DMS 273 treated with DMSO at 0.1 percent for 48 hours (cell line): ENCODE results near the gene HSP90AB1.

ENCODE experiments used
- DNase-seq: peaks from one replicate; lab custom pipeline; 2025; lab: John Stamatoyannopoulos, UW

Gene HSP90AB1

GRCh38 chr6:44235891-44236516 is 10.9 kb upstream of the HSP90AB1 start:
- no peak for DNase-seq

DNA sequence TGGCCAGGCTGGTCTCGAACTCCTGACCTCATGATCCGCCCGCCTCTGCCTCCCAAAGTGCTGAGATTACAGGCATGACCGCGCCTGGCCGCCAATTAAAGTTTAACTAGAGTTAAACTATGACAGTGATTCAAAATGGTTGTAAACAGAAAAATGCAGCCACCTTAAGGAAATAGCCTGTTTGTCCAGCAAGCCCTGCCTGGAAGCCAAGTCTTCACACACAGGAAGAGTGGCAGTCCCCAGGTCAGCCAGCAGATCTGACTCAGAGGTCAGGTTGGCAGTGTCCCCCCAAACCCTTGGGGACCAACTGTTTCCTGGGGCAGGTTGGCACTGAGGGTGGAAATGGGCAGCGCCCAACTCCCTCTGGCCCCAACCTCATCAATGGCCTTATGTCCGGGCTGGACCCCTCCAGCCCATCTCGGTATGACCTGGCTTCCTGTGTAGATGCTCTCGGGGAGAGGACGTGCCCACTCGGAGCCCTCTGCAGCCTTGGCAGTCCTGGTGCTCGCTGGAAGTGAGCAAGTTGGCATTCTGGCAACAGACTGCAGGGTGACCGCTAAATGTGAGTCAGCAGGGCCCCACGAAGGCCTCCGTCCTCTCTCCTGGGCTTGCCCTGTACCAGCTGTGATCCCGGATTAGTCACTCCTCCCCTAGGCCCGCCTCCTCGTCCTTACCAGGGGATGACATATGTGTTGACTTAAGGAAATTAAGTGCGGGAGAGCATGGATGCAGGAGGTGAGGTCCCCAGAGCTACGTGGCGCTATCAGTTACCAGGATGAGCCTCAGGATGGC is 9.7 kb upstream of the HSP90AB1 start:
- peak; percentile 93 for DNase-seq

- no peak for DNase-seq
Observed at GRCh38 chr6:44237813-44238433, 9.0 kb upstream of the HSP90AB1 start.

GRCh38 chr6:44238687-44239350 is 8.1 kb upstream of the HSP90AB1 start:
- DNase-seq = no peak

GRCh38 chr6:44243345-44243744 is 3.6 kb upstream of the HSP90AB1 start:
- no peak for DNase-seq

DNA sequence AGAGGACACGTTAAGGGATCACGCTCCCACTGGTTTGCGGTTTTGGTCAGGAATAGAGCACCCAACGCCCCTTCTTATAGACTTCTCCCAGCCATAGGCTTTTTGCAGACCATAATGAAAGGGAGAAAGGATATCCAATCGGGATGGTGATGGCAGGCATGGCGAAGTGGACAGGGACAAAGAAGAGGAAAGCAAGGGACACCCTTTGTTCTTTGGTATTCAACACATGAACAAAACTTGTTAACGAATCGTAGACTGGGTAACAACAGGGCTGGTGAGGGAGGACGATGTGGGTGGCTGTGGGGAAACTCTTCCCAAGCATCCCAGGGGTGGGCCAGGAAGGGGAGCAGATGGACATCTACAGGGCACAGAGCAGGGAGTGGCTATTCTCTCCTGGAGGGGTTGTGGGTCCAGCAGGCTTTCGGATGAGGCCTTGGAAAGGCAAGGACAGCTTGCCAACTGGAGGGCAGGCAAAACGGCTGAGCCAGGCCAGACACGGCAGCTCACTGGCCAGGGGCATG is 1.4 kb upstream of the HSP90AB1 start:
- DNase-seq = no peak

- DNase-seq = no peak
Observed at GRCh38 chr6:44245912-44246662, 814 bp upstream of the HSP90AB1 start.

DNA sequence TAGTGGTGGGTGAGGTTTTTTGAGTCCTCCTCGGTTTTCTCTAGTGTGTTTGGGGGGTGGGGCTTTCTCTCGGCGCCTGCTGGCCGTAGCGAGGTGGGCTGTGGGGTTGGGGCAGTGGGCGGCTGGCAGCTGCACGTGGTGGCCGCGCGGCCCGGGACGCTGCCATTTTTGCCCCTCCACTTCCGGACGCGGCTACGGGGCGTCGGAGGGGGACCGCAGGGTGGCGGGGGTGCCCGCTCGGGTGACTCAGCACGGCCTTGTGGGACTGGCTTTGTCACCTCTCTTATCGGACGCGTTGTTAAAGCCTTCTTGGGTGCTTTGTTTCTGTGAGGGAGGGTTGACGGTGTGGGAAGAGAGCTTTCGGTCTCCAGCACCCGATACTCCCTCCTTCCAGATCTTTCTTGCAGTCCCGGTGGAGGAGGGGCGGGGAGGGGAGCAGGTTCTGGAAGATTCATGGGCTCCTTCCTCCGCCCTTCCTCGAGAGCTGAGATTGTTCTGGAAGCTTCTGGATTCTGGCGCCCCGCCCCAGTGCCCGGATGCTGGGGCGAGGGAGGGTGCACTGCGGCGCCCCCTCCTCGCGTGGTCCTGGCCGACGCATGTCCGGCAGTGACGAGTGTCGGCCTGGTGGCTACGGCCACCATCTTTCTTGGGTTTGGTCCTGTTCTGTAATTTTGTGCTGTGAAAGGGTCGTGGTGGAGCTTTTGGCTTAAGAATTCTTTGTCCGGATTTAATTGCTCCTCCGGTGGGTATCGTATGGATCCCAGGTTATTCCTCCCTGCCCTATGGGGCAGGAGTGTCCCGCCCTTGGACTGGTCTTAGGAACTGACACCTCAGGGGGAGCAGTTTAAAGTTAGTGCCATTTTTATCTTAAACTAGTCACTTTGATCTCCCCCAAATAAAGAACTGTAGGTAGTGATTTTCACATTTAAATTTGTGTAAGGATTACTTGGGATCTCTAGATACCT is 719 bp downstream of the HSP90AB1 start:
- DNase-seq = no peak

DNA sequence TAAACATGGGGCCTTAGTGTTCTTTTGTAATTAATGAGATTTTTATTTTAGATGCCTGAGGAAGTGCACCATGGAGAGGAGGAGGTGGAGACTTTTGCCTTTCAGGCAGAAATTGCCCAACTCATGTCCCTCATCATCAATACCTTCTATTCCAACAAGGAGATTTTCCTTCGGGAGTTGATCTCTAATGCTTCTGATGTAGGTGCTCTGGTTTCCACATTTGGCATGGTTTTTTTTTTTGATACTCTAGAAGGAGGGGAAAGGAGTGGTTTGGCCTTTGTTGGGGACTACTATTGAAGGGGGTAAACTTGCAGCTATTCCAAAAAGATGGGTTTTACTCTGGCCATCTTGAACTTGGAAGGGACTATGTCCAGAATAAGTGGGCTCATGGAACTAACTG is 1.7 kb downstream of the HSP90AB1 start:
- DNase-seq = no peak

GRCh38 chr6:44249082-44249748 is 2.3 kb downstream of the HSP90AB1 start:
- no peak for DNase-seq

DNA sequence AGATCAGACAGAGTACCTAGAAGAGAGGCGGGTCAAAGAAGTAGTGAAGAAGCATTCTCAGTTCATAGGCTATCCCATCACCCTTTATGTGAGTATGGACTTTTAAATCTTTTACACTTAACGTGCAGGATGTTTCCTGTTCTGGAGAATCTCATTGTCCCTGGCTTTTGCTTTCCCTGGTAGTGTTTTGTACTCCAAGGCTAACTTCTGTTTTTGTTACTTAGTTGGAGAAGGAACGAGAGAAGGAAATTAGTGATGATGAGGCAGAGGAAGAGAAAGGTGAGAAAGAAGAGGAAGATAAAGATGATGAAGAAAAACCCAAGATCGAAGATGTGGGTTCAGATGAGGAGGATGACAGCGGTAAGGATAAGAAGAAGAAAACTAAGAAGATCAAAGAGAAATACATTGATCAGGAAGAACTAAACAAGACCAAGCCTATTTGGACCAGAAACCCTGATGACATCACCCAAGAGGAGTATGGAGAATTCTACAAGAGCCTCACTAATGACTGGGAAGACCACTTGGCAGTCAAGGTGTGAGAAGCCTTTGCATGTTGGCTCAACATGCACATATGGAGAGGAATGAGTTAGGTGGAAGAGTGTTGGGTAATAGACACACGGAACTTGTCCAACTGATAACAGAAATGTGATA is 3.3 kb downstream of the HSP90AB1 start:
- no peak for DNase-seq

DNA sequence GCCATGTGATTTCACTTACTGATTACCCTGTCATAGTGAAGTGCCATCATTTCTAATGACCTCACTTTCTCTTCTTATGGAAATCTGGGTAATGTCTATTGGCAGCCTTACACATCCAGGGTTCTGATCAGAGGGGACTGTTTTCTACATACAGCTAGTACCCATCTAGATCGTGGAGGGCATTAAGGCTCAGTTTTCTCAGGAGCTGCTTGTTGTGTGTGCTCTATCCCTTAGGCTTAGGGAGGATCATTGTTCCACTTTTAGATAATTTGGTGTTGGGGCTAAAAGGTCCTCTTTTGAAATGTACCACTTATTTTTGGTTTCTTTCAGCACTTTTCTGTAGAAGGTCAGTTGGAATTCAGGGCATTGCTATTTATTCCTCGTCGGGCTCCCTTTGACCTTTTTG is 3.8 kb downstream of the HSP90AB1 start:
- DNase-seq = no peak

GRCh38 chr6:44251576-44252524 is 4.9 kb downstream of the HSP90AB1 start:
- DNase-seq = no peak

- peak; percentile 56 for DNase-seq
Observed at GRCh38 chr6:44253307-44254101, 6.6 kb downstream of the HSP90AB1 start.

GRCh38 chr6:44254191-44255104 is 7.5 kb downstream of the HSP90AB1 start:
- peak; percentile 48 for DNase-seq

DNA sequence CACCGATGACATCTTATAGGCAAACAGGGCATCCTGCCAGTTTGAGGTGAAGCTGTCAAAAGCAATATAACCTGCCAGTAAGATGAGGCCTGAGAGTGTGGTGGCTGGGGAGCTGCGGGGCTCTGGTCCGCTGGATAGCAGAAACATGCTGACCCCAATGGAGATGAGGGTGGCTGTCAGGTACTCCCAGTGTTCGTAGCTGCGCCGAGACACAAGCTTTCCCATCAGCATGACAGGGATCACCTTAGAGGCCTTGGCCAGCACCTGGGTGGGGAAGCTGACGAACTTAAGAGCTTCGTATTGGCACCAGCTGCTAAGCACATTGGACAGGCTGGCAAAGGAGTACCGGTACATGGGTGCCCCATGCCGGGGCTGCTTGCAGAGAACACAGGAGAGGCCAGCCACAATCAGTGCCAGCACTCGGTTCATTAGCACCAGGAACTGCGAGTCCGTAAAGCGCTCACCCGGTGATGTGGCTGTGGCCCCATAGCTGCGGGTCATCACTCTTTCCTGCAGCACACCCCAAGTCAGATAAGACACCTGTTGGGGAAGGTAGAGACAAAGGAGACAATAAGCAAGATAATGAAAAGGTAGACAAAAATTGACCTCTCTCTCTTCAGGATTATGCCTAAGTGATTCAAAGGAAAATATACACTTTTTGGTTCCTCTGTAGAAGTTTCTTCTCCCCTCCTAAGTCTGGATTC is 8.4 kb downstream of the HSP90AB1 start:
- no peak for DNase-seq
